Duodenal mucosa (tissue), 2 donors: ENCODE measurements around the gene DHRS7B.

Experiments
- H3K27ac ChIP-seq: one replicate; pipeline ENCODE4 v1.7.0; 2013; ENCODE audit warnings: low read depth, low read length
- H3K27me3 ChIP-seq, 2 donors: one replicate each; pipeline ENCODE4 v1.7.0; 2013; ENCODE audit warnings: low read length in 2 of 2, control low read depth in 1 of 2; ENCODE audit not compliant: insufficient read depth in 2 of 2, control insufficient read depth in 1 of 2
- H3K36me3 ChIP-seq, 2 donors: one replicate each; pipeline ENCODE4 v1.7.0; 2013; ENCODE audit warnings: low read length in 2 of 2, control low read depth in 1 of 2; ENCODE audit not compliant: insufficient read depth in 2 of 2, control insufficient read depth in 1 of 2
- H3K4me1 ChIP-seq, 2 donors: one replicate each; pipeline ENCODE4 v1.7.0; 2013; ENCODE audit warnings: low read length in 2 of 2, control low read depth in 1 of 2; ENCODE audit not compliant: insufficient read depth in 2 of 2, control insufficient read depth in 1 of 2
- H3K4me3 ChIP-seq, 2 donors: one replicate each; pipeline ENCODE4 v1.7.0; 2013; ENCODE audit warnings: low read length in 2 of 2, low read depth in 1 of 2
- H3K9ac ChIP-seq, 2 donors: one replicate each; pipeline ENCODE4 v1.7.0; 2013; ENCODE audit warnings: low read length in 2 of 2, low read depth in 1 of 2
- H3K9me3 ChIP-seq, 2 donors: one replicate each; pipeline ENCODE4 v1.7.0; 2013; ENCODE audit warnings: low read length in 2 of 2, control low read depth in 1 of 2; ENCODE audit not compliant: control insufficient read depth in 1 of 2

The DHRS7B gene

GRCh38 chr17:21212826-21213637 is 86.3 kb downstream of the DHRS7B start:
- Histone ChIP-seq H3K4me3 (peak overlapping the region; percentile 89 to 93), H3K27ac (peak overlapping the region; percentile 79), H3K27me3 (no peaks in the 10 kb centered on the region), H3K9ac (peak overlapping the region; percentile 94), H3K4me1 (peaks cover 48 to 49% of the 10 kb centered on the region in 2 donors), H3K36me3 (peaks cover 5 to 21% of the 10 kb centered on the region in 2 donors), H3K9me3 (no peaks in the 10 kb centered on the region)

- H3K36me3 ChIP-seq: peaks cover under 1 to 17% of the 10 kb centered on the region in 2 donors
- peaks cover 48 to 49% of the 10 kb centered on the region in 2 donors for H3K4me1 ChIP-seq
- H3K27me3 ChIP-seq: no peaks in the 10 kb centered on the region
- H3K4me3 ChIP-seq: peak overlapping the region; percentile 89 to 93
- H3K9ac ChIP-seq: peak overlapping the region; percentile 94
- H3K9me3 ChIP-seq: no peaks in the 10 kb centered on the region
- peak overlapping the region; percentile 79 for H3K27ac ChIP-seq
These were observed 86.9 kb downstream of the DHRS7B start for GRCh38 chr17:21213638-21214014.

- Histone ChIP-seq H3K9ac (peak within 1 kb of the TSS; percentile 94), H3K27ac (peak within 1 kb of the TSS; percentile 95), H3K4me1 (peaks cover 48 to 49% of the 10 kb centered on the region in 2 donors)
These were observed 87.4 kb downstream of the DHRS7B start, which contains the start of gene TMEM11 for GRCh38 chr17:21214015-21214776. TSS of gene TMEM11 (minus strand) at chr17:21214161. CDS start at chr17:21214152, 9 bp downstream.

GRCh38 chr17:21214777-21215541 is 88.2 kb downstream of the DHRS7B start:
- no peaks in the 10 kb centered on the region for H3K9me3 ChIP-seq
- H3K36me3 ChIP-seq: peaks cover 0 to 11% of the 10 kb centered on the region in 2 donors
- no peaks in the 10 kb centered on the region for H3K27me3 ChIP-seq
- H3K9ac ChIP-seq: peak overlapping the region; percentile 90 to 94
- peak overlapping the region; percentile 89 to 93 for H3K4me3 ChIP-seq
- H3K27ac ChIP-seq: peak overlapping the region; percentile 65
- H3K4me1 ChIP-seq: peaks cover 40 to 42% of the 10 kb centered on the region in 2 donors

More at GRCh38 chr17:21214015-21214776, 87.4 kb downstream of the DHRS7B start, which contains the start of gene TMEM11:
- H3K9me3 ChIP-seq: no peaks in the 10 kb centered on the region
- peaks cover 0 to 13% of the 10 kb centered on the region in 2 donors for H3K36me3 ChIP-seq
- H3K27me3 ChIP-seq: no peaks in the 10 kb centered on the region
- peak within 1 kb of the TSS; percentile 89 to 93 for H3K4me3 ChIP-seq

- no peaks in the 10 kb centered on the region for H3K27me3 ChIP-seq
- H3K9me3 ChIP-seq: no peaks in the 10 kb centered on the region
- H3K27ac ChIP-seq: no peak overlapping the region
- peaks cover 0 to 4% of the 10 kb centered on the region in 2 donors for H3K36me3 ChIP-seq
- peaks cover 31 to 33% of the 10 kb centered on the region in 2 donors for H3K4me1 ChIP-seq
- H3K9ac ChIP-seq: no peak overlapping the region
- no peak overlapping the region for H3K4me3 ChIP-seq
These were observed 89.2 kb downstream of the DHRS7B start for GRCh38 chr17:21215935-21216334.

GRCh38 chr17:21217346-21217745 is 90.6 kb downstream of the DHRS7B start:
- Histone ChIP-seq H3K9ac (no peak overlapping the region), H3K9me3 (no peaks in the 10 kb centered on the region), H3K4me1 (peaks cover 17 to 19% of the 10 kb centered on the region in 2 donors), H3K27ac (no peak overlapping the region), H3K4me3 (no peak overlapping the region), H3K36me3 (peaks cover 0 to 6% of the 10 kb centered on the region in 2 donors), H3K27me3 (no peaks in the 10 kb centered on the region)

GRCh38 chr17:21218101-21218500 is 91.3 kb downstream of the DHRS7B start:
- Histone ChIP-seq H3K4me3 (no peak overlapping the region), H3K27me3 (no peaks in the 10 kb centered on the region), H3K4me1 (peaks cover 9 to 11% of the 10 kb centered on the region in 2 donors), H3K9me3 (no peaks in the 10 kb centered on the region), H3K36me3 (peaks cover 0 to 12% of the 10 kb centered on the region in 2 donors), H3K9ac (no peak overlapping the region), H3K27ac (no peak overlapping the region)

- Histone ChIP-seq H3K27ac (no peak overlapping the region), H3K4me1 (peaks cover 6 to 8% of the 10 kb centered on the region in 2 donors), H3K9ac (no peak overlapping the region), H3K9me3 (no peaks in the 10 kb centered on the region), H3K36me3 (peaks cover 0 to 12% of the 10 kb centered on the region in 2 donors), H3K27me3 (no peaks in the 10 kb centered on the region), H3K4me3 (no peak overlapping the region)
These were observed 92.1 kb downstream of the DHRS7B start for GRCh38 chr17:21218831-21219380.

- Histone ChIP-seq H3K36me3 (peaks cover 0 to 12% of the 10 kb centered on the region in 2 donors), H3K27ac (no peak overlapping the region), H3K27me3 (no peaks in the 10 kb centered on the region), H3K9me3 (no peaks in the 10 kb centered on the region), H3K9ac (no peak overlapping the region), H3K4me3 (no peak overlapping the region), H3K4me1 (no peaks in the 10 kb centered on the region)
These were observed 96.3 kb downstream of the DHRS7B start for GRCh38 chr17:21223086-21223485.
